Activated CD4-positive, alpha-beta T cell treated with anti-CD3 and anti-CD28 coated beads for 36 hours (primary cell): ENCODE measurements around the gene IGF2R. TPM values are rescaled to one million over a fixed set of nuclear protein-coding genes. Genes with fewer than 3 reads are reported as not detected.
"Not testable (repeated sequence)": the region's sequence is repeated elsewhere in the genome, so short reads cannot be mapped to it uniquely, and the experiment has no call there.

Experiments used
- ATAC-seq: fragments of 200-7000 bp; cut with Tn5 transposase; one replicate; pipeline ENCODE4 v1.10.0; 2021; ENCODE audit warnings: mild to moderate bottlenecking, moderate library complexity
- CTCF ChIA-PET: fragments of 350-600 bp; sonication (Branson Sonifier 250); formaldehyde crosslinking; loops from one replicate; lab custom pipeline; 2021; ENCODE audit warnings: antibody characterized with exemption; lab: Charles Lee
- POLR2A ChIA-PET: fragments of 350-600 bp; sonication (Branson Sonifier 250); formaldehyde crosslinking; loops from one replicate; lab custom pipeline; 2021; ENCODE audit warnings: antibody characterized with exemption, inconsistent platforms; lab: Charles Lee
- DNase-seq: peaks from one replicate; pipeline ENCODE4 v3.0.0-alpha.2; 2020
- H3K27ac Mint-ChIP-seq: one replicate; pipeline ENCODE4 v1.8.0; 2021; ENCODE audit warnings: mixed read lengths
- H3K27me3 Mint-ChIP-seq: one replicate; pipeline ENCODE4 v1.8.0; 2021; ENCODE audit warnings: mixed read lengths
- H3K36me3 Mint-ChIP-seq: one replicate; pipeline ENCODE4 v1.8.0; 2021; ENCODE audit warnings: low read depth, mixed read lengths
- H3K4me1 Mint-ChIP-seq: one replicate; pipeline ENCODE4 v1.8.0; 2021; ENCODE audit warnings: mixed read lengths
- H3K4me3 Mint-ChIP-seq: one replicate; pipeline ENCODE4 v1.8.0; 2021; ENCODE audit warnings: mild to moderate bottlenecking, moderate library complexity, mixed read lengths
- H3K9me3 Mint-ChIP-seq: one replicate; pipeline ENCODE4 v1.8.0; 2021; ENCODE audit warnings: low read depth, mixed read lengths
- intact Hi-C, 2 experiments: fragments of 100-400 bp; cut with DNase I in 1 of 2; cut with micrococcal nuclease in 1 of 2; formaldehyde crosslinking; loops; one replicate each; pipeline versions ENCODE4 v1.14.2 to v1.15.1; 2022 to 2024; cut with DNase I, micrococcal nuclease
- total RNA-seq, 2 experiments: library from RNA; stranded (reverse); gene quantifications; one replicate each; pipeline ENCODE4 v1.2.3, GENCODE V29; 2021

IGF2R gene
- total RNA-seq, 2 experiments from 2014 or later = 55.6 to 65.6 TPM

- ChIA-PET CTCF (interaction anchor here (0.6 kb wide), 1 partner anchor 12 kb away, joined by 3 read pairs; no protein-coding TSS in a partner anchor), POLR2A (interaction anchor here (0.7 kb wide), 1 partner anchor 20 kb away, joined by 15 read pairs; no protein-coding TSS in a partner anchor)
- Mint-ChIP-seq H3K4me3 (no peak overlapping the region), H3K9me3 (no peaks in the 10 kb centered on the region), H3K36me3 (no peaks in the 10 kb centered on the region), H3K27ac (no peak overlapping the region), H3K4me1 (peaks cover 2% of the 10 kb centered on the region), H3K27me3 (no peaks in the 10 kb centered on the region)
- ATAC-seq (no peak), DNase-seq (no peak)
- intact Hi-C loops = no loop called here
Measured at GRCh38 chr6:160124605-160125004, 155.7 kb downstream of the IGF2R start.

- POLR2A ChIA-PET, DNase-seq, H3K4me3 Mint-ChIP-seq, H3K9me3 Mint-ChIP-seq, ATAC-seq, intact Hi-C loops, H3K27me3 Mint-ChIP-seq, H3K4me1 Mint-ChIP-seq, H3K27ac Mint-ChIP-seq, H3K36me3 Mint-ChIP-seq: not testable (repeated sequence)
- CTCF ChIA-PET = interaction anchor here (0.6 kb wide), 1 partner anchor 13 kb away, joined by 3 read pairs; no protein-coding TSS in a partner anchor
Measured at GRCh38 chr6:160125105-160125504, 156.2 kb downstream of the IGF2R start.

- CTCF ChIA-PET = no interaction called here
- POLR2A ChIA-PET = no interaction called here
- peaks cover 2% of the 10 kb centered on the region for H3K4me1 Mint-ChIP-seq
Measured at GRCh38 chr6:160127270-160128124, 158.6 kb downstream of the IGF2R start.

GRCh38 chr6:160128125-160128683, 159.3 kb downstream of the IGF2R start:
- CTCF ChIA-PET = interaction anchor here (0.6 kb wide), 1 partner anchor 12 kb away, joined by 3 read pairs; no protein-coding TSS in a partner anchor
- Mint-ChIP-seq H3K27ac (no peak overlapping the region), H3K27me3 (no peaks in the 10 kb centered on the region), H3K9me3 (no peaks in the 10 kb centered on the region), H3K36me3 (no peaks in the 10 kb centered on the region), H3K4me1 (peaks cover 3% of the 10 kb centered on the region), H3K4me3 (no peak overlapping the region)
- POLR2A ChIA-PET = interaction anchor here (0.6 kb wide), 1 partner anchor 9 kb away, joined by 6 read pairs; no protein-coding TSS in a partner anchor
- ATAC-seq (no peak), DNase-seq (no peak)
- intact Hi-C loops = no loop called here

More at GRCh38 chr6:160127270-160128124, 158.6 kb downstream of the IGF2R start:
- Mint-ChIP-seq H3K4me3 (no peak overlapping the region), H3K27me3 (no peaks in the 10 kb centered on the region), H3K36me3 (no peaks in the 10 kb centered on the region), H3K9me3 (no peaks in the 10 kb centered on the region), H3K27ac (no peak overlapping the region)
- intact Hi-C loops = no loop called here
- ATAC-seq = no peak
- DNase-seq = no peak

- POLR2A ChIA-PET = interaction anchor here (0.6 kb wide), 1 partner anchor 8 kb away, joined by 6 read pairs; no protein-coding TSS in a partner anchor
- ATAC-seq = no peak
- Mint-ChIP-seq H3K4me1 (peaks cover 3% of the 10 kb centered on the region), H3K27me3 (no peaks in the 10 kb centered on the region), H3K36me3 (no peaks in the 10 kb centered on the region), H3K27ac (no peak overlapping the region), H3K9me3 (no peaks in the 10 kb centered on the region), H3K4me3 (no peak overlapping the region)
- CTCF ChIA-PET = interaction anchor here (0.6 kb wide), 1 partner anchor 12 kb away, joined by 3 read pairs; no protein-coding TSS in a partner anchor
- DNase-seq = no peak
- intact Hi-C loops = no loop called here
Measured at GRCh38 chr6:160128879-160129516, 160.1 kb downstream of the IGF2R start.

- CTCF ChIA-PET = no interaction called here
- POLR2A ChIA-PET = no interaction called here
- ATAC-seq = peak; percentile 47
Measured at GRCh38 chr6:160129881-160130615, 161.2 kb downstream of the IGF2R start.

GRCh38 chr6:160130729-160131484, 162.0 kb downstream of the IGF2R start:
- ATAC-seq (no peak), DNase-seq (no peak)
- Mint-ChIP-seq H3K4me3 (no peak overlapping the region), H3K27ac (peak overlapping the region; percentile 38), H3K9me3 (no peaks in the 10 kb centered on the region), H3K4me1 (peaks cover 3% of the 10 kb centered on the region), H3K27me3 (no peaks in the 10 kb centered on the region), H3K36me3 (no peaks in the 10 kb centered on the region)
- intact Hi-C loops = no loop called here
- ChIA-PET CTCF (no interaction called here), POLR2A (no interaction called here)

More at GRCh38 chr6:160129881-160130615, 161.2 kb downstream of the IGF2R start:
- intact Hi-C loops = no loop called here
- H3K9me3 Mint-ChIP-seq = no peaks in the 10 kb centered on the region
- no peak overlapping the region for H3K4me3 Mint-ChIP-seq
- H3K27ac Mint-ChIP-seq = peak overlapping the region; percentile 38
- peaks cover 3% of the 10 kb centered on the region for H3K4me1 Mint-ChIP-seq
- no peaks in the 10 kb centered on the region for H3K27me3 Mint-ChIP-seq
- no peaks in the 10 kb centered on the region for H3K36me3 Mint-ChIP-seq
- DNase-seq = no peak

GRCh38 chr6:160131636-160132296, 162.9 kb downstream of the IGF2R start:
- H3K9me3 Mint-ChIP-seq = no peaks in the 10 kb centered on the region
- ATAC-seq (no peak), DNase-seq (no peak)
- ChIA-PET POLR2A (no interaction called here), CTCF (no interaction called here)
- H3K27me3 Mint-ChIP-seq = no peaks in the 10 kb centered on the region
- H3K4me1 Mint-ChIP-seq = peaks cover 3% of the 10 kb centered on the region
- no peak overlapping the region for H3K27ac Mint-ChIP-seq
- H3K36me3 Mint-ChIP-seq = no peaks in the 10 kb centered on the region
- intact Hi-C loops = no loop called here
- no peak overlapping the region for H3K4me3 Mint-ChIP-seq

GRCh38 chr6:160132297-160132637, 163.4 kb downstream of the IGF2R start:
- POLR2A ChIA-PET = no interaction called here
- CTCF ChIA-PET = no interaction called here
- Mint-ChIP-seq H3K36me3 (no peaks in the 10 kb centered on the region), H3K27me3 (no peaks in the 10 kb centered on the region), H3K4me1 (peaks cover 3% of the 10 kb centered on the region), H3K4me3 (no peak overlapping the region), H3K9me3 (no peaks in the 10 kb centered on the region), H3K27ac (no peak overlapping the region)
- ATAC-seq = no peak
- DNase-seq = no peak
- intact Hi-C loops = no loop called here

- Mint-ChIP-seq H3K36me3 (no peaks in the 10 kb centered on the region), H3K9me3 (no peaks in the 10 kb centered on the region), H3K27ac (no peak overlapping the region), H3K4me1 (peaks cover 3% of the 10 kb centered on the region), H3K27me3 (no peaks in the 10 kb centered on the region), H3K4me3 (no peak overlapping the region)
- POLR2A ChIA-PET = no interaction called here
- ATAC-seq (peak; percentile 36), DNase-seq (no peak)
- CTCF ChIA-PET = interaction anchor here (1.1 kb wide), 1 partner anchor 323 kb away, joined by 3 read pairs; no protein-coding TSS in a partner anchor
- intact Hi-C loops = no loop called here
Measured at GRCh38 chr6:160132776-160133338, 164.0 kb downstream of the IGF2R start.
